Measurements from ENCODE around the gene ST3GAL5.
"Not testable (repeated sequence)": the region's sequence is repeated elsewhere in the genome, so short reads cannot be mapped to it uniquely, and the experiment has no call there.

ST3GAL5 gene

DNA sequence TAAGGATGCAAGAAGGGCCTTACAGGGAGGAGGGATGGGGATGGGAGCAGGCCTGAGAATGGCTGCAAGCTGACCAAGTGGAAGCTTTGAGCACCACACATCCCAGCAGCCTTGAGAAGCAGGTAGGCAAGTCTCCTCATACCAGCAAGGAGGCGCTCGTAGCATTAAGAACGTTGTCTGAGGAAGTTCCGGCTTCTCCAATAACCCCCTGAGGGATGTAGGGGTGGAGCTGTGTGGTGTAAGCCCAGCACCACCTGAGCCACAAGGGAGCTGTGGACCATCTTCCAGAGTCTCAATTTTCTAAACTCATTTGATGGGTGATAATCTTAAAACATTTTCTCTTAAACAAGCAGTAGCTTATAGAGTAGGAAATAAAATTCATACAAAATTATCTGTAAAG, 50.6 kb downstream of the ST3GAL5 start:
- DNase-seq (ENCODE audit: low read depth in 2 of 2): no peak

DNA sequence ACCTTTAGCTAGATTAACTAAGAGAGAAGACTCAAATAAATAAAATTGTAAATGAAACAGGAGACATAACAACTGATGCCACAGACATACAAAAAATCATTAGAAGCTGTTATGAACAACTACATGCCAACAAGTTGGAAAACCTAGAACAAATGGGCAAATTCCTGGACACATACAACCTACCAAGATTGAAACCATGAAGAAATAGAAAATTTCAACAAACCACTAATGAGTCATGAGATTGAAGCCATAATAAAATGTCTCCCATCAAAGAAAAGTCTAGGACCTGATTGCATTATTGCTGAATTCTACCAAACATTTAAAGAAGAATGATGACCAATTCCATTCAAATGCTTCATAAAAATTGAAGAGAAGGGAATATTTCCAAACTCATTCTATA, 54.3 kb downstream of the ST3GAL5 start:
- DNase-seq (ENCODE audit: low read depth in 2 of 2): no peak

DNA sequence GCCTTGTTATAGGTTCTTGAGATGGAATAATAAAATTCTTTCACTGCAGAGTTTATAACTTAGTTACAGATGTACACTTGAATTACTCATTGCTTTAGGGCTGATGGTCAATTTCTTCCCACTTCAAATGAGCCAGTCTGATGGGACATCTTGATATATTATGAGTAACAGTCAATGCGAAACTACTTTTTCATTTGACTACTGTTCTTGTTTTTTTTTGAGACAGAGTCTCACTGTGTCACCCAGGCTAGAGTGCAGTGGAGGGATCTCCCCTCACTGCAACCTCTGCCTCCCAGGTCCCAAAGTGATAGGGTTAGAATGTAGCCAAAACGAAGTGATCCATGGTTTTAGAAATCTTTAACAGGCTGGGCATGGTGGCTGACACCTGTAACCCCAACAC, 57.1 kb downstream of the ST3GAL5 start:
- no peak for DNase-seq (ENCODE audit: low read depth in 2 of 2)

DNA sequence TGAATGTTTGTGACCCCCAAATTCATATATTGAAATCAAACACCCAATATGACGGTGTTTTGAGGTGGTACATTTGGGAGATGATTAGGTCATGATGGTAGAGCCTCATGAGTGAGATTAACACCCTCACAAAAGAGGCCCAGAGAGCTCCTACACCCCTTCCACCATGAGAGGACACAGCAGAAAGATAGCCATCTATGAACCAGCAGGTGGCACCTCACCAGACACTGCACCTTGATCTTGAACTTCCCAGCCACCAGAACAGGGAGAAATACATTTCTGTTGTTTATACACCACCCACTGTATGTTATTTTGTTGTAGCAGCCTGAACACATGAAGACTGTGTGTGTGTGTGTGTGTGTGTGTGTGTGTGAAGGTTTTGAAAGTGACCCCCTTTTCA, 58.1 kb downstream of the ST3GAL5 start:
- no peak for DNase-seq (ENCODE audit: low read depth in 2 of 2)

DNA sequence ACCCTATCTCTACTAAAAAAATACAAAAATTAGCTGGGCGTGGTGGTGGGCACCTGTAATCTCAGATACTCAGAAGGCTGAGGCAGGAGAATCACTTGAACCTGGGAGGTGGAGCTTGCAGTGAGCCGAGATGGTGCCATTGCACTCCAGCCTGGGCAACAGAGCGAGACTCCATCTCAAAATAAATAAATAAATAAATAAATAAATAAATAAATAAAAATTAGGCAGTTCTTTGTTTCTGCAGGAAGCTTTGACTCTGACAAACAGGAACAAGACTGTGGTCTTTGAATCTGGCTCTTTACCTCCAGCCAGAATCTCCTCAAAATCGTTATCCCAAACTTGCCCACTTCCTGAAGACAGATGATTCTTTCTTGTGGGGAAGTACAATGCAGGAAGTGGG, 59.4 kb downstream of the ST3GAL5 start:
- DNase-seq (ENCODE audit: low read depth in 2 of 2): not testable (repeated sequence)

DNA sequence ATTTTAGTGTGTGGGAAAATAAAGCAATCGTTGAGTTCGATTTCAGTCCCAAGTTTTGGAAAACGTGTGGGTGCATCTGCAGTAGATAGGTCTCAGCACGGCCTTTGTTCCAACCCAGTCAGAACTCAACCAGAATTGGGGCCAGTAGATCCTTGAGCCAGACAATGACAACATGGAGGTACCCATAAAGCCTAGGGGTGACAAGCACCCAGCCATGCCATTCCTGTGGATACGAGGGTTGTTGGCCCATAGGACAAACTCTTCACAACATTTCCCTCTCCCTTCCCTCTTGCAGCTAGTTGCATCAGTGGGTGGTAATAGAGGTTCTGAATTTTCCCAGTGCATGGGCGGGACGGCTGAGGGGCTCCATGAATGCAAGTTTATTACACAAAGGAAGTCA, 60.1 kb downstream of the ST3GAL5 start:
- DNase-seq (ENCODE audit: low read depth in 2 of 2): no peak

DNA sequence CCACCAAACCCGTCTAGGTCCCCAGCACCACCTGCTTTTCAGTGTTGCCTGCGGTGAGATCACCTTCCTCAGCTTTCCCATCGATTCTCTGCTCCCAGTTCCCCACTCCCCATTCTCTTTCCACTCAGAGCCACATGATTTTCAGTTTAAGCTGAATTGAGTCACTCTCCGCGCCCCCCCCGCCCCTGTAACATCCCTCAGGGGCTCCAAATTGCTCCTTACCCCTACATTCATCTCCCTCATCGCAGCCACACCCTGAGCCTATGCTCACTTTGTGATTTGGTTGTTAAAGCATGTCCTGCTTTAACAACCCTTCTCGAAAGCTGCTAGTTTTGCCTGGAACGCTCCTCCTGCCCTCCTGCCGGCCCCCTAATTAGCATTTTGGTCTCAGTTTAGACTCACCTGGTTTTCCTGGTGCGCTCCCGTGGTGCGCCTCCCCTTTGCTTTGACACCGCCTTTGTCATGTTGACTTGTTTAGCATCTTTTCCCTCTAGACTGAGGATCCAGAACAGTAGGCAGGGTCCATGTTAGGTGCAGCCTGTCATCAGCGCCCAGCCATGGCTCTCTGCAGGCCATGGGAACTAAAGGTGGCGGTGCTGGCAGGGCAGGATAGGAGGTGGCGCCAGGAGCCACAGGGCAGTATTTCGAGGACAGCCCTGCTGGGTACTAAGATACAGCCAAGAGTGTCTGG, 60.8 kb downstream of the ST3GAL5 start:
- DNase-seq (ENCODE audit: low read depth in 2 of 2): no peak

DNA sequence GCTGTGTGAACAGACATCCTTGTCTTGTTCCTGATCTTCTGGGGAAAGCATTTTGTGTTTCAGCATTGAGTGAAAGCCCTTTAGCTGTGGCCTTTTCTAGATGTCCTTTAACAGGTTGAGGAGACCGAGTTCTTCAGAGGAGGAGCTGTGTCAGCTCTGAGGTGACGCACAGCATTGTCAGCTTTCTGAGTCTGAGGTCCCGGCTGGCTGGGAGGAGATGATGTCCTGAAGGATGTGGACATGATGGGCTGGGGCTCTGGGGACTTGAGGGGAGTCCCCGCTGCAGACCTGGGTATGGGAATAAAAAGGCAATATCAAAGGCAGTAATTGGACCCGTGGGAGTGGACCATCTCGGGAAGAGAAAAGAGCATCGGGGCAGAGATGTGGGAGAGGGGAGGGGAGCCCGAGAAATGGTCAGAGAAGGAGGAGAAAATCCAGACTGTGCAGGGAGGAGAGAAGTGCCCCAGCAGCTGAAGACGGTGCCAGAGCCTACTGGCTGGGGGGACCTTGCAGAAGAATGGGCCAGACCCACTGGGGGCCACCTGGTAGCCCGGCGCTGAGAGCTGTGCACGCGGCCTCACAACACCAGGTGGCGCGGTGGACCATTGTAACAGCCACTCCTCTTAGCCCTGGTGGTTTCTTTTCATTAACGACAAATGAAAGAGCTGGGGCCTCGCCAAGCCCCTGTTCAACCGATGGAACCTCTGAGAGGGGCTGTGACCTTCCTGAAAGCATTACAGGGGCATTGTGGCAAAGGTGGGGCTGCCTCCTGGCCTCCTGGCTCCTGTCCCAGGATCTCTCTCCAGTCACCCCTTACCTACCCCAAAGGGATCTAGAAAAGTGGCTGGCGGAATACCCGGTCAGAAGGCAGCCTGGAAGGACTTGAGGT, 61.6 kb downstream of the ST3GAL5 start:
- peak; percentile 60 to 64 for DNase-seq (ENCODE audit: low read depth in 2 of 2)

DNA sequence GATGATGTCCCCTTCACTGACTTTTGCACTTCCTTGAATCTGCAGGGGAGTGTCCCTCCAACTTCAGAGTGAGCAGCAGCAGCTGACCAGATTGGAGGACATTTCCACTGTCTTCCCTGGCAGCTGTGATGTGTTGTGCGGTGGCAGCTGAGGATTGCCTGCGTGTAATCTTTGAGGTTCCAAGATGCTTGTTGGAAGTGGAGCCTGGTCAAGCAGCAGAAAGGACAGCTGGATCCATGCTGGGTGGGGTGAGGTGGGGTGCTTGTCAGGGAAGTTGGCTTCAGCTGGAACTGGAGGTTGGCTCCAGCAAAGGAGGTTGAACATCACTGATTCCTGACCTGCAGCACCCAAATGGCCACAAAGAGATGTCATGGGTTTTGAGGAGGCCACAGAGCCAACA, 64.8 kb downstream of the ST3GAL5 start:
- no peak for DNase-seq (ENCODE audit: low read depth in 2 of 2)

DNA sequence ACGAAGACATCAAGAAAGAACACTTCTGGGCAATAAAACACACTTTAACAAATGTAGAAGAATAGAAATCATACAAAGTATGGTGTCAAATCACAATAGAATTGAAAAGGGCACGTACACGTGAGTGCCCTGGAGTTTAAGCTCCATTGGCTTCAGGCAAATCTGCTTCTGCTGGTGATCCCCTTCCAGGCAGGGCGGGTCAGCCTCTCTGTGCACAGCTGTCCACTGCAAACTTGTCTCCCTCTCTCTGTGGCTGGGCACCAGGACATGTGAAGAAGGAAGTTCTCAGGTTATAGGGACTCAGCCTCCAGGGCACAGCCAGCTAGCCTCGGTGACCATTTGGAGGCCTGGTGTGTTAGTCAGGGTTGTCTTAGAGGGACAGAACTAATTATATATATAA, 66.0 kb downstream of the ST3GAL5 start:
- DNase-seq (ENCODE audit: low read depth in 2 of 2): no peak

DNA sequence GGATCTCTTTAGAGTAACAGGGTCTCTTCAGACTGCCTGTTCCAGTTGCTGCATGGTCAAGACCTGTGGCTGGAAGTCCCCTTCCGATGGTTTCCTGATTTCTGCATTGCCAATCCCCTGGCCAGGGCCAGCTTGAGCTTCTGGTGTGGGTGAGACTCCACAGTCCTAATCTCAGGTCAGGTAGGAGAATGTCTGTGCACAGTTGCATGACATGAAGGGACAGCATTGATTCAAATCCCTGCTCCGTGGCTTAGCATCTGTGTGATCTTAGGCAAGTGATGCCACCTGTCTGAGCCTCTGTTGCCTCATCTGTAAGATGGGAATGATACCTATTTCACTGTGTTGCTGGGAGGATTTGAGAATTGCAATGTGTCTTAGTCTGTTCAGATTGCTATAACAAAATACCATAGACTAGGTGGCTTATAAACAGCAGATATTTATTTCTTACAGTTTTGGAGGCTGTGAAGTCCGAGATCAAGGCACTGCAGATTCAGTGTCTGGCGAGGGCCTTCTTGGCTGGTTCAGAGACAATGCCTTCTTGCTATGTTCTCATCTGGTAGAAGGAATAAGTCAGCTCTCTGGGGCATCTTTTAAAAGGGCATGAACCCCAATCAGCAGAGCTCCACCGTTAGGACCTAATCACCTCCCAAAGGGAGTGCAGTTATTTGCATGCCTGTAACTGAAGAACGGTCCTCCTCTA, 68.8 kb downstream of the ST3GAL5 start:
- DNase-seq (ENCODE audit: low read depth in 2 of 2): no peak

DNA sequence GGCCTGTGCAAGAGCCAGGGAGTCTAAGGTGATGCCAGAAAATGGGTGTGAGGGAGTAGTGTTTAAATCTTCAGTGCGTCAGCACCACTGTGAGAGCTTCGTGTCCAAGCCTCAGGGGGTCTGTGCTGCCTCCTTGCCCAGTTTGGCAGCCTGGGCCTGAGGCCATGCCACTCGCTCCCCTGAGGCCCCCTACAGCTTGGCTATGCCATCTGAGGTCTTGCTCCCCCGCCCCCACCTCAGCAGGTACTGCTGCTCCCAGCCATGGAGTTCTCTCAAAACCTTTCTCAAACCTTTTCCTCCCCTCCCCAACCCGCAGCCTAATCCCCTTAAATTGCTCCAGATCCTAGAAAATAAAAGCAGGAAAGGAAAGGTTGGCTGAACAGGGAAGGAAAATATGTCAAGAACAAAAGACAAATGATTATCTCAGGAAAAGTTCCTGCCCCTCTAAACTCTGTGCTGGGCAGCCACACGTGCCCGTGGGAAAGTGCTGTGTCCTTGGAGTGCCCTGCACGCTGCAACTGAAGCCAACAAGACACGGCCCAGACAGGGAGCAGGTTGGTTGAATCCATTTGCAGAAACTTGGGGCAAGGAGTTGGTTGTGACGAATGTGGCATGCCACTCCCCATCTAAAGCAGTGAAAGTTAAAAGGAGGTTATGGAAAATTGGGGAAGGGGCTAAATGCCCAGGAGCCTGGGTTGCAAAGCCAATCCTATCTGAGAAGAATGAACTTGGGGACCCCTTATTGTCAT, 73.8 kb downstream of the ST3GAL5 start:
- no peak for DNase-seq (ENCODE audit: low read depth in 2 of 2)

DNA sequence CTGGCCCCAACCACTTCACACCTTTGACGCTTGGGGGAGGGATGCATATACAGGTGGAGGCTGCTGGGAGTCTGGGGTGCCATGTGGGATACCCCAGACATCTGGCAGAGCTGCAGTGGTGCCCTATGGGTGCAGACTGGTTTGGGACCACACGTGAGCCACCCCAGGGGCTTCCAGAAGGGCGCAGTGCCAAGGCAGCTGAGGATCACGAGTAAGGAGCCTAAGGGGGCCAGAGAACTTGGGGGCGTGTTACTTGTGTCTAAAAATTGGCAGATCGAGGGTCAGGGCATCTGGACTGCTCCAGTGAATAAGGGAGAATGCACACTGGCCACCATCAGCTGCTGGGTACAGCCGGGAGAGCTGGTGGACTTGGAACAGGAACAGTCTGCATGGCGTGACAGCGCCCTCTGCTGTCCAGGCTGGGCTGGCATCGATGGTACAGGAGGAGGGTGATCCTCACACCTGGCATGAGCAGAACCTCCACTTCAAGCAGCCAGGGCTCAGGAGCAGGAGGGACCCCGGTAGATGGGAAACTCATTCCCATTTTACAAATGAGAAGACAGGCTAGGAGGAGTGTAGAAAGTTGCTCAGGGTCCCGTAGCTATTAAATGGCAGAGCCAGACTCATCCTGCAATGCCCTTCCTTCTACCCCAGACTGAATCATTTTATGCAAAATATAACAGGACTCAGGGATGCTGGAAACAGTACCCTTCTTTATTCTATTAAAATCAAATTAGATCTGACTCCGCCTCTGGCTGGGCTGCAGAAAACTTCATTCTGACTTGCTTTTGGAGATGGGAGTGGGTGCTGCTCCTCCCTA, 74.6 kb downstream of the ST3GAL5 start:
- DNase-seq (ENCODE audit: low read depth in 2 of 2): peak; percentile 65 to 66

DNA sequence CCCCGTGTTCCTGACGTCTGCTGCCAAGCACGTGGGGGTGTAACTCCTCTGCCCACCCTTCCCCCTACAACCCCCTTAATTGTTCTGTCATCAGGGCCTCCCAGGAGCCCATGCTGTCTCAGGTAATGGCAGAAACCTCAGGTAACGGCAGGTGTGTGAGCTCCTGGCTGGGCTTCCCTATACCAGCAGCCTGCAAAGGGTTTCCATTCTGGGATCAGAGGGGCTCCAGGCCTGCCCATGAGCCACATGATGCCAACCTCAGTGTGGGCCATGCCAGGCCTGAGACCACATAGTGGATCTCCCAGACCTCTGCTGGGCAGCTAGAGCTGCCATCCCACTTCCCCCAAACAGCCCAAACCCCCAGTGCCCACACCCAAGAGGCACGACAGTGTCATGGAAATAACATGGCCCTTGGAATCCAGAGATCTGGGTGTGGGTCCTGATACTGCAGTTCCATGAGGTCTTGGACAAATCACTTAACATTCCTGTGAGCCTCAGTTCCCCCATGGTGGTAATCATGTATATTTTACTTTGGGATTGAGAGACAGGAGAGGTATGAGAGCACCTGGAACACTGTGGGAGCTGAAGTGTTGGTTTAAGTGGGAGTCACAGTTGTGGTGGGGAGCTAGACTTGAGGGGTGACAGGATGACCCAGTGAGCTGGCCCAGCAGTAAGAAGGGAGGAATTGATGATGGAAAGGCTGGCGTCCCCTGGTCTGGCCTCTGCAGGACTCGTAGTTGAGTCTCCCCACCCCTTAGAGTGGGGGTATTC, 75.4 kb downstream of the ST3GAL5 start:
- no peak for DNase-seq (ENCODE audit: low read depth in 2 of 2)

DNA sequence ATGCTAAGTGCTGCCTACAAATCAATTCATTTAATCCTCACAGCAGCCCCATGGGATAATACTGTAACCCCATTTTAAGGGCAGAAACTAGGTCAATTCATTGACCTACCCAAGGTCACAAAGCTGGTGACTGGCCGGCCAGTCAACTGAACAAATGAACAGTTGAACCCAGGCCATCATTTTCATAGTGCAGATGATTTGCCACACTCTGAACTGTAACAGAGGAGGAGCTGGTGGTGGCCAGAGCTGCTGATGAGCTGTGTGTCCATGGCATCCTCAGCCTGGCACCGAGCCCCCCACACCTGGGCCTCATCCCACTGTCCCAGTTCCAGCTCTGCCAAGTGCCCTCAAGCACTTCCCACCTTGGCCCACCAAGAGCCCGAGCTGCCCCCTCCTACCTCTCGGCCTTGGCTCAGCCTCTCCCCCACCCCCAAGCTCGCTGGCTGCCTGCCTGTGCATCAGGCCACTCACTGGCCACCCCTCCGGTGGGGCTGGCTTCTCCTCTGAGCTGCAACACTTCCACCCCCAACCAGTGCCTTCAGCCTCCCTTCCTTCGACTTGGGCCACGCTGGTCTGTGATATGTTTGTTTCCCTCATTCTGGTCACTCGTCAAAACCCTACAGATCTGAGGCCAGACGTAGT, 76.6 kb downstream of the ST3GAL5 start:
- DNase-seq (ENCODE audit: low read depth in 2 of 2): no peak

DNA sequence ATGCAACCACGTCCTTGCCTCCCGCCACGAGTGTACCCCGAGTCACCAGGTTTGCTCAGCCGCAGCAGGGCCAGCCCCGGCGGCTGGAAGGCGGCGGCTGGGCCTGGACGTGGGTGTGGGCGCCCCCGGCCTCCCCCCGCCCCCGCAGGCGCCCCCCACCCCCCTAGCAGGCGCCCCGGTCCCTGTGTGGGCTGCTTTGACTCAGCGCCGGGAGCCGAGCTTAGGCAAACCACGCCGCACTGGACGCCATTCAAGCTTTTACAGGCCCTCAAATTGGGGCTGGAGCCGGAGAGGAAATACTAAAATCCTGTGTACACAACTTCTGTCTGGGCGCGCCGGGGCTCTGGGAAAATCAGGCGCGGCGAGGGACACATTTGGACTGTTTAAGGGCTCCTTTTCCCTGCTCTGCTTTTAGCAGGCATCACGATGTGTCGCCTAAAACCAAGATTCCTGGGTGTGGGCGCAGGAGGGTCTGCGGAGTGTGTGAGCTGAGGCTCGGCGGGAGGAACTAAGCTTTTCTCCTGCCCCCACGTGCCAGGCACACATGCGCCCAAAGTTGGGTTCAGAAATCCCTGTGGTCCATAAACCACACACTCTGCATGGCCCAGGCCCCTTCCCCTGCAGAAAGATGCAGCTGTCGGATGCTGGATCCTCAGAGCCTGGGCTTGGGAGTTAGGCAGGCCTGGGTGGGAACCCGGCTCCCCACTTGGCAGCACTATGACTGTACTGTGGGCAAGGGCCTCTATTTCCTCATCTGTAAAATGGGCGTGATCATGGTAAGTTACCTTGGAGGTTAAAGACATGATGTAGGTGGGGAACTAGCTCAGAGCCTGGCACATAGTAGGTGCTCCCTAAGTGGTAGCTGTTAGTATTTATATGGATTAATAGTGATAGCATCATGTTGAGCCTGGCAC, 77.4 kb downstream of the ST3GAL5 start:
- DNase-seq (ENCODE audit: low read depth in 2 of 2): no peak

DNA sequence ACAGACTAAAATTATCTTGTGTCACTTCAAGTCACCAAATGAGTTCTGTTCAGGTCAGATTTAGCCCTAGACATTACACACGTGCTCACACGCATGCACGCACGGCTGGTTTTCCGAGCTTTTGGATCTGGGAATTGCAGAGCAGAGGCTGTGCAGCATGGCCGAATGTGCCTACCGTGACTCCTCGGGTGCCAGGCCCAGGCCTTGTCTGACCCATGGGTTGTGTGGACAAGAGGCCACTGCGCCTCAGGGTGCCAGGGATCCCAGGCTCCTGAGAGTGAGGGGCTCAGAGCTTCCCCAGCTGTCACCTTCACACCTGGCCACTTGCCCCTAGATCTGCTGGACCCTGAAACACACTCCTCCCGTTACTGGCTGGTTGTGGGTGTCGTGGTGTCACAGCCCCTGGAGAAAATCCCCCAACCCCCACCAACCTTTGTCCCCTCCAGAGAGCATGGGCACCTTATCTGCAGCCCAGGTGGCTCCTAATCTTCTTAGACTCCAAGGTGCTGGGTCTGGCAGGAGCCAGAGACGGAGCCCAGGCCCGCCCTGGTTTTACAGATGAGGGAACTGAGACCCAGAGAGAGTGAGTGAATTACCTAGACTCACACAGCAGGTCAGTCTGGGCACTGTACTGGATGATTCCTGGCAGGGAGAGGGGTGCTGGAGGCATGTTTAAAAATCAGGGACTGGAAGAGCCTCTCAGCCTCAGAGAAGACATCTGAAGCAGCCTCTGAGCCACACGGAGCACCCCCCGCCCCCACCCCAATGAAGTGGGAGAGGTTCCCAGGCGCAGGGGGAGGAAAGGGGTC, 78.2 kb downstream of the ST3GAL5 start:
- DNase-seq (ENCODE audit: low read depth in 2 of 2): no peak

DNA sequence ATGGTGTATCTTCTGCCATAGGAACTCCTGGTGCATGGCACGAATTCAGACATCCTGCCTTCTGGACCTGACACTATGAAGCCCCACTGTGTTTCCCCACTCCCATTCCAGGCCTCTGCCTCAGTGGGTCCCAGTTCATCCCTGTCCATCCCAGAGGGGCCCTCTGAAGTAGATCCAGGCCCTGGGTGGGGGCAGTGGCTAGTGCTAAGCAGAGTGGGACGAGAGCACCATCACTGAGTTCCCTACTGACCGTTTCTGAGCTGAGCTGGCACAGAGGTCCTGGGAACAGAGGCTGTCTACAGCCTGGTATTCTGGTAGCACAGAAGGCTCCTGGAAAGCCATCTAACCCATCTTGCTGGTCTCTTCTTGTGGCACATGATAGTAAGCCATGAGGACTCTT, 81.0 kb downstream of the ST3GAL5 start:
- no peak for DNase-seq (ENCODE audit: low read depth in 2 of 2)
